Measurements from ENCODE around the gene DHRS7. TPM values are rescaled to one million over a fixed set of nuclear protein-coding genes. Genes with fewer than 3 reads are reported as not detected.

The DHRS7 gene
- polyA plus RNA-seq, 2 of the 4 experiments (the other 2 are of a cell fraction) = 75.4 to 97.5 TPM

- no peak overlapping the region for H3K4me3 ChIP-seq
- no peak overlapping the region for H3K27ac ChIP-seq
- ATAC-seq (no peak), FAIRE-seq (no peak), DNase-seq (ENCODE audit: low read depth in 1 of 2, low spot score in 1 of 2) (no peak)
- ChIA-PET POLR2A (no interaction called here), CTCF (interaction anchor here (1.8 kb wide), 1 partner anchor 68 kb away, joined by 6 read pairs; the partner anchor contains the start of gene DHRS7)
- WGBS (ENCODE audit: missing lambda C conversion rate) = 93% methylated on average over 6 of the region's 6 CpGs
- H3K9me3 ChIP-seq = no peaks in the 10 kb centered on the region
- TF ChIP-seq PHF8 (IDR thresholded peaks at IDR 0.05; ENCODE audit: borderline replicate concordance, low read depth) = no peak
- TF ChIP-seq FOXS1 (CRISPR knock-in tag; IDR thresholded peaks at IDR 0.05) = no peak
- TF ChIP-seq FOSB (CRISPR knock-in tag; IDR thresholded peaks at IDR 0.05) = no peak
- no peak for TF ChIP-seq RAD21 (conservative IDR thresholded peaks at IDR 0.05 in 1 of 2, IDR thresholded peaks at IDR 0.05 in 1 of 2)
- TF ChIP-seq TP53 (CRISPR knock-in tag; IDR thresholded peaks at IDR 0.05) = no peak
- TF ChIP-seq HES2 (IDR thresholded peaks at IDR 0.05) = no peak
- TF ChIP-seq EP300 (IDR thresholded peaks at IDR 0.05) = no peak
- no peak for TF ChIP-seq RFX5 (IDR thresholded peaks at IDR 0.05)
- no peak for TF ChIP-seq EHMT2 (IDR thresholded peaks at IDR 0.05; ENCODE audit: low read depth)
- no peak for TF ChIP-seq REST (IDR thresholded peaks at IDR 0.05)
- TF ChIP-seq EHF (CRISPR knock-in tag; IDR thresholded peaks at IDR 0.05) = no peak
- no peak for TF ChIP-seq HOXA7 (CRISPR knock-in tag; IDR thresholded peaks at IDR 0.05)
- no peak for TF ChIP-seq GATA3 (IDR thresholded peaks at IDR 0.05; ENCODE audit: borderline replicate concordance)
- TF ChIP-seq HEYL (CRISPR knock-in tag; IDR thresholded peaks at IDR 0.05) = no peak
- no peak for TF ChIP-seq ESRRA (IDR thresholded peaks at IDR 0.05; ENCODE audit: borderline replicate concordance, low read length)
- TF ChIP-seq NPAS2 (CRISPR knock-in tag; IDR thresholded peaks at IDR 0.05; ENCODE audit: borderline replicate concordance) = no peak
- H3K4me2 ChIP-seq = no peak overlapping the region
- peaks cover 27% of the 10 kb centered on the region for H3K4me1 ChIP-seq
Measured at GRCh38 chr14:60097974-60098373, 67.2 kb downstream of the DHRS7 start.

GRCh38 chr14:60095781-60096450, 69.3 kb downstream of the DHRS7 start:
- WGBS (ENCODE audit: missing lambda C conversion rate) = 53% methylated on average over 3 of the region's 3 CpGs
- H3K4me2 ChIP-seq = no peak overlapping the region
- FAIRE-seq = no peak

GRCh38 chr14:60095231-60095630, 70.0 kb downstream of the DHRS7 start:
- CTCF ChIA-PET = interaction anchor here (1.6 kb wide), 2 partner anchors 70 to 131 kb away, joined by 4 to 8 read pairs; partner anchors contain the start of gene DHRS7
- H3K4me2 ChIP-seq = peak overlapping the region; percentile 80; the same call in 1 of the 3 replicates
- H3K27ac ChIP-seq = no peak overlapping the region
- no peak for TF ChIP-seq CHD4 (IDR thresholded peaks at IDR 0.05; ENCODE audit: borderline replicate concordance)
- no peak for TF ChIP-seq KDM5A (IDR thresholded peaks at IDR 0.05)
- no peak for TF ChIP-seq MAZ (IDR thresholded peaks at IDR 0.05; ENCODE audit: borderline replicate concordance, low read depth, low read length)
- TF ChIP-seq POLR2A (IDR thresholded peaks at IDR 0.05; ENCODE audit: low read length) = no peak
- no peak for TF ChIP-seq FOSB (CRISPR knock-in tag; IDR thresholded peaks at IDR 0.05)
- TF ChIP-seq POLR2AphosphoS2 (conservative IDR thresholded peaks at IDR 0.05; ENCODE audit: low read length) = no peak
- no peak for TF ChIP-seq CBX2 (IDR thresholded peaks at IDR 0.05; ENCODE audit: borderline replicate concordance, low read depth)
- no peak for TF ChIP-seq RARB (CRISPR knock-in tag; IDR thresholded peaks at IDR 0.05)
- no peak for TF ChIP-seq ZC3H11A (IDR thresholded peaks at IDR 0.05)
- no peak for TF ChIP-seq TP53 (CRISPR knock-in tag; IDR thresholded peaks at IDR 0.05)
- no peak for TF ChIP-seq CHD2 (IDR thresholded peaks at IDR 0.05; ENCODE audit: low read length, partially characterized antibody)
- TF ChIP-seq ATOH8 (CRISPR knock-in tag; IDR thresholded peaks at IDR 0.05; ENCODE audit: low read depth) = no peak
- no peak for TF ChIP-seq PHF8 (IDR thresholded peaks at IDR 0.05; ENCODE audit: borderline replicate concordance, low read depth)
- no peak for TF ChIP-seq HOXB5 (CRISPR knock-in tag; IDR thresholded peaks at IDR 0.05)
- no peak for TF ChIP-seq GATA3 (IDR thresholded peaks at IDR 0.05; ENCODE audit: borderline replicate concordance)
- POLR2A ChIA-PET = no interaction called here
- FAIRE-seq = no peak
- H3K9me3 ChIP-seq = no peaks in the 10 kb centered on the region
- ATAC-seq = no peak
- H3K4me1 ChIP-seq = peaks cover 31% of the 10 kb centered on the region
- DNase-seq (ENCODE audit: low read depth in 1 of 2, low spot score in 1 of 2) = no peak
- H3K4me3 ChIP-seq = no peak overlapping the region

More at GRCh38 chr14:60095781-60096450, 69.3 kb downstream of the DHRS7 start:
- DNase-seq (ENCODE audit: low read depth in 1 of 2, low spot score in 1 of 2) = no peak
- no peak for TF ChIP-seq EHF (CRISPR knock-in tag; IDR thresholded peaks at IDR 0.05)
- TF ChIP-seq RFX5 (IDR thresholded peaks at IDR 0.05) = no peak
- CTCF ChIA-PET = interaction anchor here (0.6 to 1.6 kb wide), 3 partner anchors 59 to 131 kb away, joined by 3 to 8 read pairs (median 4); partner anchors contain the start of gene DHRS7
- Histone ChIP-seq H3K27ac (no peak overlapping the region), H3K4me1 (peaks cover 27% of the 10 kb centered on the region), H3K9me3 (no peaks in the 10 kb centered on the region), H3K4me3 (no peak overlapping the region)
- POLR2A ChIA-PET = no interaction called here
- ATAC-seq = no peak

Data from A549 (cell line).